ACC112 (cell line): ENCODE data around the gene AGAP1.

Experiments used
- H2AFZ ChIP-seq: fragments of 200-600 bp; sonication (generic); one replicate; pipeline ENCODE4 v1.6.0; 2017; ENCODE audit warnings: antibody characterized with exemption, low read length; ENCODE audit not compliant: unreplicated experiment
- H3K27ac ChIP-seq: fragments of 200-600 bp; sonication (generic); 2 replicates; pipeline ENCODE4 v1.5.1; 2014; ENCODE audit warnings: low read depth, mild to moderate bottlenecking, antibody characterized with exemption, low read length, moderate library complexity
- H3K27me3 ChIP-seq: fragments of 200-600 bp; sonication (generic); 2 replicates; pipeline ENCODE4 v1.6.1; 2014; ENCODE audit warnings: mild to moderate bottlenecking, antibody characterized with exemption, low read length, moderate library complexity, mixed read lengths; ENCODE audit not compliant: insufficient read depth
- H3K36me3 ChIP-seq: fragments of 200-600 bp; sonication (generic); 2 replicates; pipeline ENCODE4 v1.6.1; 2016; ENCODE audit warnings: mild to moderate bottlenecking, antibody characterized with exemption, low read length, moderate library complexity, mixed read lengths; ENCODE audit not compliant: insufficient read depth
- H3K4me1 ChIP-seq: fragments of 200-600 bp; sonication (generic); one replicate; pipeline ENCODE4 v1.6.1; 2016; ENCODE audit warnings: low read length, mixed read lengths; ENCODE audit not compliant: insufficient read depth, unreplicated experiment, control insufficient read depth
- H3K4me3 ChIP-seq: fragments of 200-600 bp; sonication (generic); 2 replicates; pipeline ENCODE4 v1.5.1; 2014; ENCODE audit warnings: mild to moderate bottlenecking, low read depth, low read length
- H3K79me2 ChIP-seq: fragments of 200-600 bp; sonication (generic); one replicate; pipeline ENCODE4 v1.6.0; 2016; ENCODE audit warnings: low read length; ENCODE audit not compliant: control insufficient read depth, unreplicated experiment, insufficient read depth

Gene AGAP1

DNA sequence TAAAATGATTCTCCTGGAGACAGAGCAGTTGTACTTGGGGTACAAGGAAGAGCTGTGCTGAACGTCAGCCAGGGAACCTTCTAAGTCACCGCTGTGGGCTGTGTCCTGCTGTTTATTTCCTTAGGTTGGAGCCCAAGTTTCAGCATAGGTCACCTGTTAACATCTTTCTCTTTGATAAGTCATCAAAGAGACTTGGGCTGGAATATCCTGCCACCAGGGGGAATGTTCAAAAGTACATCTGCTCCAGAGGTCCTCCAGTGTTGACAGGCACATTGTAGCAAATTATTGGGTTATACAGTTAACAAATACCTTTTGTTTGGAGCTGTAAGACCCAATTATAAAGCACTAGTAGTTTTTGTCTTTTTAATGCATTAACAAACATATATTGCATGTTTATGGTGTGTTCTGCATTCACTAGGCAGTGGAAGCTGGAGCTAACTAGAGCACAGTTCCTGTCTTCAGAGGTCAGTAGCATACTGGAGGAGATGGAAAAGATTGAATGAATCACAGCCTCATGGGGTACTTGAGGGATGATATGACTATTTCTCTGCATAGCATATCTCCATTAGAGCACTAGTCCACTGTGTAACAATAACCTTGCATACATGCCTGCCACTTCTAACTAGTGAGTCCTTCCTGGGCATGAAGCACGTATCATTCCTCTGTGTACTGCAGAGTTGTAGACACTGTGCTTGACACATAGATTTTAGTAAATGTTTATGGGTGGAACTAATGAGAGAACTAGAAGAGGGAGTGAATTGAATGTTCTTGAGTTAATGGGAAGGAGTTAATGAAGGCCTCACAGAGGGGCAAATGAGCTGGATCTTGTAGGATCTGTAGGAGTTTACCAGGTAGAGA lies 182.1 kb downstream of the AGAP1 start:
- Histone ChIP-seq H3K4me3 (no peak overlapping the region), H2AFZ (no peak overlapping the region), H3K27me3 (no peaks in the 10 kb centered on the region), H3K4me1 (peaks cover 15% of the 10 kb centered on the region), H3K36me3 (no peaks in the 10 kb centered on the region), H3K27ac (no peak overlapping the region), H3K79me2 (peaks cover 54% of the 10 kb centered on the region)

- Histone ChIP-seq H3K36me3 (no peaks in the 10 kb centered on the region), H2AFZ (no peak overlapping the region), H3K27ac (no peak overlapping the region), H3K4me1 (peaks cover 15% of the 10 kb centered on the region), H3K79me2 (peaks cover 58% of the 10 kb centered on the region), H3K27me3 (no peaks in the 10 kb centered on the region), H3K4me3 (no peak overlapping the region)
These were observed 182.6 kb downstream of the AGAP1 start for GRCh38 chr2:235676536-235676799.

GRCh38 chr2:235677276-235677788 lies 183.5 kb downstream of the AGAP1 start:
- Histone ChIP-seq H3K4me3 (no peak overlapping the region), H3K79me2 (peaks cover 58% of the 10 kb centered on the region), H2AFZ (no peak overlapping the region), H3K36me3 (no peaks in the 10 kb centered on the region), H3K27ac (no peak overlapping the region), H3K4me1 (peaks cover 15% of the 10 kb centered on the region), H3K27me3 (no peaks in the 10 kb centered on the region)

DNA sequence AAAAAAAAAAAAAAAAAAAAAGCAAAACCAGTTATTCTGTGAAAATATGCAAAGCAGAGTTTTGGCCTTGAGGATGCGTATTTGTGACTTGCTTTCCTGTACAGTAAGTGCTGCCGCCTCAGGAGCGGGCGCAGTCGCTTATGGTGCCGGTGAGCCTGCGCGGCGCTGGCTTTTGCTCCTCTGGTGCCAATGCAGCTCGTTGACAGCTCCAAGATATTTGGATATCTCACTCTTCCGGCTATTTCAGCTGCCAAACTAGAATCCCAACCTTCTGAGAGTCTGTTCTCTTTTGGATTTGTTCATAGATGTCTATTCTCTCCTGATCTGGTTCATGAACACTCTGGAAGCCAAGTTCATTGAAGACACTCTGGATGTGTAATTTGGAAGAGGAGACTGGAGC lies 184.1 kb downstream of the AGAP1 start:
- Histone ChIP-seq H3K4me1 (peaks cover 15% of the 10 kb centered on the region), H3K27ac (no peak overlapping the region), H3K4me3 (no peak overlapping the region), H3K27me3 (no peaks in the 10 kb centered on the region), H3K36me3 (no peaks in the 10 kb centered on the region), H3K79me2 (peaks cover 61% of the 10 kb centered on the region), H2AFZ (no peak overlapping the region)

DNA sequence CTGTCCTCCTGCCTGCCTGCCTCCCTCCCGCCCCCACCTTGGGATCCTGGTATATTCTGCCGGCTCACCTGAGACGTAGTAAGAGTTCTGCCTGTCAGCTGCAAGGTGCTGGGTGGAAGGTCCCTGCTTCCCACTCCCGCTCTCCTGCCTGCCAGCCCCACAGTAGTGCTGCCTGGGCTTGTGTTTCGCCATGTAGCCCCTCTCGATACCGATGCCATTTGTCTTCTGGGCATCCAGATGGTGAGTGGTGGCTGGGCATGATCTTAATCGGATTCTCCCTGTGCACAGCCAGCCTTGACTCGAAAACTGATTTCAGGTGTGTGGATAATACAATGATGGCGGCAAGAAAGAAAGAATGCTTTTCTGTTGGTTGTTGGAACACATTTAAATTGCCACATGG lies 184.9 kb downstream of the AGAP1 start:
- no peak overlapping the region for H3K27ac ChIP-seq
- H3K36me3 ChIP-seq, result no peaks in the 10 kb centered on the region
- no peak overlapping the region for H3K4me3 ChIP-seq
- H3K79me2 ChIP-seq, result peaks cover 54% of the 10 kb centered on the region
- H2AFZ ChIP-seq, result no peak overlapping the region
- no peaks in the 10 kb centered on the region for H3K27me3 ChIP-seq
- peaks cover 15% of the 10 kb centered on the region for H3K4me1 ChIP-seq

GRCh38 chr2:235679471-235679870 lies 185.6 kb downstream of the AGAP1 start:
- Histone ChIP-seq H3K36me3 (no peaks in the 10 kb centered on the region), H3K4me1 (peaks cover 15% of the 10 kb centered on the region), H3K79me2 (peaks cover 50% of the 10 kb centered on the region), H3K27ac (no peak overlapping the region), H2AFZ (no peak overlapping the region), H3K27me3 (no peaks in the 10 kb centered on the region), H3K4me3 (no peak overlapping the region)

DNA sequence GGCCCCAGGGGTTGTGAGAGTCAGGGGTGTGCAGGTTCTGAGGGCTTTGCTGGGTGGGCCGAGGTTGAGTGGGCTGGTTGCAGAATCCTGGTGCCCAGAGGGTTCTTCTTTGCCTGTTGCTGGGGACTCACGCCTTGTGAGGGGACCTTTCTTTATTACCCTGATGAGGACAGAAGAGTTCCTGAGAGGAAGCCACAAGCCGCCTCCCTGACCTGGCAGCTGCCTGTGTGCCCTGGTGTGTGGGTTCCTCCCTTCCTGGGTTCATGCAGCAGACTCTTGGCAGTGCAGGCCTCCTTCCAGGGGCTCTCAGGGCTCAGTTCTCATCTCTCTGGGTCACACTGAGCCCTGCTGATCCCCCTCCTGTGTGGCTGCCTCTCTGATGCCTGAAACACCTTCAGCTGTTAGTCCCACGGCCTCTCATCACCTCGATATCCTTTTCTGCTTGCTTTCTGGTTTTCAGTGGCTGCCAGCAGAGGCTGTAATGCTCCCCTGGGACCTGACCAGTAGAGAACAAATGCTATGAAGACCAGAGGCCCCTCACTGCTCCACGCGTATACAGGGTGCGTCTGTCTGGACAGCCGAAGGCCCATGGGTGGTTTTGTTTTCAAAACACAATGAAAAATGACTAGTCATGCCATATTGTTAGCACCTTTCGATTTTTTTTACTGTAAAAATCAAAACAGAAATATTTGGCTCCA lies 191.3 kb downstream of the AGAP1 start:
- Histone ChIP-seq H2AFZ (no peak overlapping the region), H3K27me3 (no peaks in the 10 kb centered on the region), H3K4me1 (peaks cover 12% of the 10 kb centered on the region), H3K36me3 (no peaks in the 10 kb centered on the region), H3K4me3 (no peak overlapping the region), H3K79me2 (peaks cover 44% of the 10 kb centered on the region), H3K27ac (no peak overlapping the region)

GRCh38 chr2:235688511-235689426 lies 194.9 kb downstream of the AGAP1 start:
- H3K27me3 ChIP-seq, result no peaks in the 10 kb centered on the region
- H3K4me1 ChIP-seq, result peaks cover 12% of the 10 kb centered on the region
- H3K36me3 ChIP-seq, result no peaks in the 10 kb centered on the region
- no peak overlapping the region for H3K4me3 ChIP-seq
- H3K79me2 ChIP-seq, result peaks cover 41% of the 10 kb centered on the region
- no peak overlapping the region for H2AFZ ChIP-seq
- no peak overlapping the region for H3K27ac ChIP-seq

DNA sequence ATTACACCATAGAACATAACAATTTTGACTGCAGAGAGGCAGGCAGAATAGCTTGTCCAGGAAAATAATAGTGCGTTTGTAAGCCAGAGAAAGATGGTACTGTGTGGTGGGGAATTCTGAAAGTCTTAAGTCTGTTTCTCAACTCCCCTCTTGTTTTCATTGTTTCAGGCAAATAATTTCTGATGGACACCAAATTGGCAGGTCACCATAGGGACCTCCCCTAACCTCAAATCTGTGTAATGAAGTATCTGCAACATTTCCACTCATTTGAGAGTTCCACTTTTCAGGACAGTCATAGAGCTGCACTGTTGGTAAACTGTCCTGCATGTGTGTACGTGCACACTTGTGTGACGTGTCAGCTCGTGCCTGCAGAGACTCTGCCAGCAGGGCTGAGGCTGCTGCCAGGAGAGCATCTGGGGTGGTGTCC lies 195.6 kb downstream of the AGAP1 start:
- no peaks in the 10 kb centered on the region for H3K36me3 ChIP-seq
- no peak overlapping the region for H3K4me3 ChIP-seq
- H3K4me1 ChIP-seq, result peaks cover 12% of the 10 kb centered on the region
- peaks cover 41% of the 10 kb centered on the region for H3K79me2 ChIP-seq
- no peak overlapping the region for H3K27ac ChIP-seq
- no peak overlapping the region for H2AFZ ChIP-seq
- no peaks in the 10 kb centered on the region for H3K27me3 ChIP-seq

GRCh38 chr2:235690082-235690808 lies 196.4 kb downstream of the AGAP1 start:
- peaks cover 41% of the 10 kb centered on the region for H3K79me2 ChIP-seq

More at GRCh38 chr2:235690082-235690808, 196.4 kb downstream of the AGAP1 start:
- Histone ChIP-seq H3K27ac (no peak overlapping the region), H3K4me3 (no peak overlapping the region), H3K27me3 (no peaks in the 10 kb centered on the region), H2AFZ (no peak overlapping the region), H3K4me1 (peaks cover 6% of the 10 kb centered on the region), H3K36me3 (no peaks in the 10 kb centered on the region)
